Measurements from ENCODE around the gene SARDH.
"Not testable (repeated sequence)": the region's sequence is repeated elsewhere in the genome, so short reads cannot be mapped to it uniquely, and the experiment has no call there.

Gene SARDH

DNA sequence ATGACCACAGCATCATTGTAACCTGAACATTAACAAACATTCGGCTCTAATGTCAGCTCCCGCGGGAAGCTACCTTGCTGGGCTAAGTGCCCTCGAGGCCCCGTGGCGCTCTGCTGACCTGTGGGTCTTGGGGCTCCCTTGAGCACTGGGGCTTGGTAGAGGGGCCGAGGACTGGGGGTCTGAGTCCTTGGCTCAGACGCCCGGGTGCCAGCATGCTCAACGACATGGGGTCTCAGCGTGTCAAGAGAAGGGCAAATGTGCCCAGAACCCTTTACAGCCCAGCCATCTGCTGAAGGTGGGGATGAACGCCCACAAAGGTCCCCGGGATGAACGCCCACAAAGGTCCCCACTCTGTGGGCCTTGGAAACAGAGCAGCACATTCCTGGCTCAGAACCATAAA lies 39.7 kb upstream of the SARDH start:
- H3K4me3 ChIP-seq (ENCODE audit: low read depth, low read length) = no peak overlapping the region
- DNase-seq (ENCODE audit: low read depth) = no peak

GRCh38 chr9:133777068-133777791 lies 39.1 kb upstream of the SARDH start:
- DNase-seq (ENCODE audit: low read depth) = no peak
- H3K4me3 ChIP-seq (ENCODE audit: low read depth, low read length) = no peak overlapping the region

- DNase-seq (ENCODE audit: low read depth) = no peak
Observed at GRCh38 chr9:133775951-133776905, 38.1 kb upstream of the SARDH start.

GRCh38 chr9:133775291-133775690 lies 37.1 kb upstream of the SARDH start:
- no peak overlapping the region for H3K4me3 ChIP-seq (ENCODE audit: low read depth, low read length)
- DNase-seq (ENCODE audit: low read depth) = no peak

More at GRCh38 chr9:133775951-133776905, 38.1 kb upstream of the SARDH start:
- H3K4me3 ChIP-seq (ENCODE audit: low read depth, low read length) = no peak overlapping the region

GRCh38 chr9:133774799-133775198 lies 36.6 kb upstream of the SARDH start:
- no peak overlapping the region for H3K4me3 ChIP-seq (ENCODE audit: low read depth, low read length)
- no peak for DNase-seq (ENCODE audit: low read depth)

DNA sequence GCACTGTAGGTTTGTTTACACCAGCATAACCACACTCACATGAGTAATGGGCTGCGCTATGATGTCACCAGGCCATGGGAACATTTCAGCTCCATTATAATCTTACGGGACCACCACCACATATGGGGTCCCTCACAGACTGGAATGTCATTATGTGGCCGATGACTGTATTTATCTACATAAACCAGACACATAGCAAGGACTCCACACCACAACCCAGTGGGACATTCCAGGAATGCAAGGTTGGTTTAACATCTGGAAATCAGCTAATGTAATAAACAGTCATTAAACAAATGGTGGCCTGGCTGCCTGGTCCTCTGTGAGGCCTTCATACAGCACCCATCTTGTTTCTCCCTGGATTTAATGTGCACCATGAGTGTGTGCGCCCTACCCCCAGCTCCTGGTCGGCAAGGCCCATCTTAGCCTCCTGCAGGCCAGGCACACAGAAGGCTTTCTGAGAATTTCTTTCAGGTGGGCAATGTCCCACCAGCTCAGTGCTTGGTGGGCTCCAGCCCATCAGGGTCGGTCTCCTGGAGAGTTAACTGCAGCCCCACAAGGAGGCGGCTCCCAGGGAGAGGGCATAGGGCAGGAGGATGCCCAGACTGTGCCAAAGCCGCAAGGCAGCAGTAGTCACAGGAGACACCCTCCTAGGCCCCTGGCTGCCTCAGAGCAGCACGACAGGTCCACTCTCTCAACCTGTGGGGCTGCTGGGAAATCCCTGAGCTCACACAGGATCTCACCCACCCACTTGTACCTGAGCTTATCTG lies 35.9 kb upstream of the SARDH start:
- no peak overlapping the region for H3K4me3 ChIP-seq (ENCODE audit: low read depth, low read length)

DNA sequence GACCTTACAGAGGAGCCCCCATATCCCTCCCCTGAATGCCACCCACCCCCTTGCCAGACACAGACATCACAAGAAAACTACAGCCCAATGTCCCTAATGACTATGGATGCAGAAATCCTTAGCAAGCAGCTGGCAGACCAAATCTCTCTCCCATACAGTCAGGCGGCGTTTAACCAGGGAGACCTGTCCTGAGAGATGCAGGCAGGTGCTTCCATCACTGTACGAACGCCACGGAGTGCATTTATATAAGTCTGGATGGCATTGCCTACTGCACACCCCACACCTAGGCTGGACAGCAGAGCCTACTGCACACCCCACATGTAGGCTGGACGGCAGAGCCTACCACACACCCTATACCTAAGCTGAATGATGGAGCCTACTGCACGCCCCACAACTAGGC lies 34.4 kb upstream of the SARDH start:
- DNase-seq (ENCODE audit: low read depth) = no peak
- no peak overlapping the region for H3K4me3 ChIP-seq (ENCODE audit: low read depth, low read length)

More for the DNA sequence above, 35.9 kb upstream of the SARDH start:
- no peak for DNase-seq (ENCODE audit: low read depth)

DNA sequence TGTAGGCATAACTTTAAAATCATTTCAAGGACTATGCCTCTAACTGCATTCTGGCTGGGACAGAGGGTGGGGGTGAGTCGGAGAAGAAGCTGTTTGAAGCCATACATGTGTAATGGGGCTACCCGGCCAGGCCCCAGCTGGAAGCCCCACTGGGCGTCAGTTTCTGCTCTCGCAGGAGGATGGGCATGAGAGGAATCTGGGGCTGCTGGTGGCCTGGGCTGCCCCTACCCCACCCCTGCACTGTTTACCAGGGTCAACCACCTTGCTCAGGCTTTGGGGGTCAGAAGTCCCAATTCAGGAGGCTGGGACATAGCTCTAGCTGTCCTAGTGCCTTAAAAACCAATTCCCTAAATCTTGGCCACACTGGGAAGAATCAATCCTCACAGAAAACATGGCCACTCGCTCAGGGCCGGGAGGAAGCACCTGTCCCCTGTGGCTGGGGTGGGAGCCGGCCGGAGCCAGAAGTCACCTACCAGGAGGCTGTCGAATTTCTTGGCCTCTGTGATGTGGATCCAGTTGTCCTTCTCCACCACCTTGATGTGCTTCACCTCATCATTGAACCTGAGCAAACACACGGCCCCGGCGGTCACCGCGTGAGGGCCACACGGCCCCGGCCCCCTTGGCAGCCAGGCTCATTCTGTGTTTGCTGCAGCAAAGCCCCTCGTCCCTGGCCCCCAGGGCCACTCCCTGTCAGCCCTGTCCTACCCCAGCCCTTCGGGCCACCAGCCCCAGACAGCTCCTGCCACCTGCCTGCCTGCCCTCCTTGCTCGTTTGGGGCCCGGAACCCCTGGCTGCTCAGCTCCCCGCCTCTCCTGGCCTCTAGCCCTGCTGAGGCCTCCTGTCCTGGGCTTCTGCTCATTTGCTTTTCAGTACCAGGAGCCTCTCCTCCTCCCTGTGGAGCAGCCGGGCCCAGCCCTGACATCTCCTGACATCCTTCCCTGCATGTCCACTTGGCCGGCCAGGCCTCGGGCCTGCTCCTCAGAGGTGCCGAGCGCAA lies 33.6 kb upstream of the SARDH start:
- no peak overlapping the region for H3K4me3 ChIP-seq (ENCODE audit: low read depth, low read length)
- no peak for DNase-seq (ENCODE audit: low read depth)

GRCh38 chr9:133770076-133770777 lies 32.1 kb upstream of the SARDH start:
- DNase-seq (ENCODE audit: low read depth) = no peak
- H3K4me3 ChIP-seq (ENCODE audit: low read depth, low read length) = no peak overlapping the region

GRCh38 chr9:133769511-133770075 lies 31.4 kb upstream of the SARDH start:
- DNase-seq (ENCODE audit: low read depth) = no peak
- no peak overlapping the region for H3K4me3 ChIP-seq (ENCODE audit: low read depth, low read length)

- DNase-seq (ENCODE audit: low read depth) = no peak
- H3K4me3 ChIP-seq (ENCODE audit: low read depth, low read length) = no peak overlapping the region
Observed at GRCh38 chr9:133768859-133769510, 30.8 kb upstream of the SARDH start.

DNA sequence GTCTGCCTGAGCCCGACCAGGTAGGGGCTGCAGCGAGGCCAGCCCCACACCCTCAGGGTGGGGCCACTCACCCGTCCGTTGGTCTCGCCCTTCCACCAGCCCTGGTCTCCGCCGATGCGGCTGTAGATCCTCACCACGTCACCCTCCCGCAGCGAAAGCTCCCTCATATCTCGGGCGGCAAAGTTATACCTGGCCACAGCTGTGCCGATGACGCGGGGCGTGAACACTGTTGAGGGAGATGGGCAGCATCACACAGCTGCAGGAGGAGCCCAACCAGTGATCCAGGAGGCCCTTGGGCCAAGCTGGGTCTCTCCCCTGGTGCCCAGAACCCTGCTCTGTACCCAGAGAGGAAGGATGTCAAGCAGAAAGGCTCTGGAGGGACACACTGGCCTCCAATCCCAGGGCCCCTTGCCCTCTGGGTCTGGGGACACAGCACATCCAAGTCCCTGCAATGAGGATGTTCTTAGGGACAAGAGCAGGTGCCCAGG lies 30.3 kb upstream of the SARDH start:
- DNase-seq (ENCODE audit: low read depth) = no peak
- H3K4me3 ChIP-seq (ENCODE audit: low read depth, low read length) = no peak overlapping the region

DNA sequence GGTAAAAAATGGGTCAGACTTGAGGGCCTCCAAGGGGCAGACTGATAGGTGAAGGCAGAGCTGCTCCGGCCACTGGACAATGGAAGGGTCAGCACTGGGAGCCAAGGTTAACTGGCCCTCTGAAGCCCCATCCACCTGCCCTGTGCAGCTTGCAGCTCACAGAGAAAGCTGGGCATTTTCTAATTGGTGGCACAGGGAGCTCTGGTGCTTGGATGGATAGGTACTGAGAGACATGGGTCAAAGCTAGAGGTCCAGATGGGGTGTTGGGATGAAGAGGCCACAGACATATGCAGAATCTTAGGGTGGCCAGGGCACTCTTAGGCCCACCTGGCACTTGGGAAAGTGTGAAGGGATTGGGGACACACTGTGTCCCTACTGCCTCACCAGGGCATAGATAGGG lies 29.5 kb upstream of the SARDH start:
- H3K4me3 ChIP-seq (ENCODE audit: low read depth, low read length) = no peak overlapping the region
- no peak for DNase-seq (ENCODE audit: low read depth)

GRCh38 chr9:133767008-133767407 lies 28.9 kb upstream of the SARDH start:
- DNase-seq (ENCODE audit: low read depth) = no peak
- no peak overlapping the region for H3K4me3 ChIP-seq (ENCODE audit: low read depth, low read length)

DNA sequence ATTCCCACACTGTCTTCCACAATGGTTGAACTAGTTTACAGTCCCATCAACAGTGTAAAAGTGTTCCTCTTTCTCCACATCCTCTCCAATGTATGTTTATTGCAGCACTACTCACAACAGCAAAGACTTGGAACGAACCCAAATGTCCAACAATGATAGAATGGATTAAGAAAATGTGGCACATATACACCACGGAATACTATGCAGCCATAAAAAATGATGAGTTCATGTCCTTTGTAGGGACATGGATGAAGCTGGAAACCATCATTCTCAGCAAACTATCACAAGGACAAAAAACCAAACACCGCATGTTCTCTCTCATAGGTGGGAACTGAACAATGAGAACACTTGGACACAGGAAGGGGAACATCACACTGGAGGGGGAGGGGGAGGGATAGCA lies 28.1 kb upstream of the SARDH start:
- not testable (repeated sequence) for DNase-seq (ENCODE audit: low read depth); H3K4me3 ChIP-seq (ENCODE audit: low read depth, low read length)

- no peak for DNase-seq (ENCODE audit: low read depth)
- H3K4me3 ChIP-seq (ENCODE audit: low read depth, low read length) = no peak overlapping the region
Observed at GRCh38 chr9:133763272-133764183, 25.4 kb upstream of the SARDH start.
